HUES48 (cell line): ENCODE results near the gene DVL1.
"Not testable (repeated sequence)": the region's sequence is repeated elsewhere in the genome, so short reads cannot be mapped to it uniquely, and the experiment has no call there.

Experiments used
- H3K27ac ChIP-seq: one replicate; pipeline ENCODE4 v1.7.0; 2013; ENCODE audit warnings: low read depth, low read length, inconsistent platforms
- H3K27me3 ChIP-seq: 2 replicates; pipeline ENCODE4 v1.6.1; 2013; ENCODE audit warnings: mild to moderate bottlenecking, low read length; ENCODE audit not compliant: control insufficient read depth, insufficient read depth
- H3K36me3 ChIP-seq: 2 replicates; pipeline ENCODE4 v1.6.1; 2013; ENCODE audit warnings: low read length; ENCODE audit not compliant: control insufficient read depth, insufficient read depth
- H3K4me1 ChIP-seq: 2 replicates; pipeline ENCODE4 v1.6.1; 2013; ENCODE audit warnings: mild to moderate bottlenecking, low read length; ENCODE audit not compliant: control insufficient read depth, insufficient read depth
- H3K4me3 ChIP-seq: 2 replicates; pipeline ENCODE4 v1.5.1; 2013; ENCODE audit warnings: mild to moderate bottlenecking, low read depth, low read length
- H3K9ac ChIP-seq: 2 replicates; pipeline ENCODE4 v1.6.1; 2013; ENCODE audit warnings: mild to moderate bottlenecking, low read depth, low read length, moderate library complexity
- H3K9me3 ChIP-seq: 2 replicates; pipeline ENCODE4 v1.6.1; 2013; ENCODE audit warnings: low read length; ENCODE audit not compliant: control insufficient read depth, insufficient read depth

The DVL1 gene

GRCh38 chr1:1373051-1373814 lies 24.0 kb upstream of the DVL1 start:
- Histone ChIP-seq H3K27ac (no peak overlapping the region), H3K4me1 (0 out of 2 replicates have a peak, but pooled peaks cover 6% of the 10 kb centered on the region), H3K36me3 (peaks cover 10% of the 10 kb centered on the region), H3K9ac (no peak overlapping the region), H3K27me3 (no peaks in the 10 kb centered on the region), H3K9me3 (no peaks in the 10 kb centered on the region), H3K4me3 (peak overlapping the region; percentile 14)

GRCh38 chr1:1371746-1372711 lies 22.8 kb upstream of the DVL1 start:
- H3K4me1 ChIP-seq: 0 out of 2 replicates have a peak, but pooled peaks cover 6% of the 10 kb centered on the region
- peaks cover 4% of the 10 kb centered on the region for H3K9me3 ChIP-seq
- H3K36me3 ChIP-seq: peaks cover 10% of the 10 kb centered on the region
- no peak overlapping the region; the same call in 1 of the 2 replicates for H3K9ac ChIP-seq
- no peak overlapping the region for H3K4me3 ChIP-seq
- peak overlapping the region; percentile 21 for H3K27ac ChIP-seq
- H3K27me3 ChIP-seq: no peaks in the 10 kb centered on the region

GRCh38 chr1:1371364-1371745 lies 22.1 kb upstream of the DVL1 start:
- 0 out of 2 replicates have a peak, but pooled peaks cover 6% of the 10 kb centered on the region for H3K4me1 ChIP-seq
- H3K4me3 ChIP-seq: no peak overlapping the region
- peaks cover 10% of the 10 kb centered on the region for H3K36me3 ChIP-seq
- peaks cover 11% of the 10 kb centered on the region for H3K9me3 ChIP-seq
- no peak overlapping the region for H3K27ac ChIP-seq
- H3K27me3 ChIP-seq: no peaks in the 10 kb centered on the region
- no peak overlapping the region for H3K9ac ChIP-seq

DNA sequence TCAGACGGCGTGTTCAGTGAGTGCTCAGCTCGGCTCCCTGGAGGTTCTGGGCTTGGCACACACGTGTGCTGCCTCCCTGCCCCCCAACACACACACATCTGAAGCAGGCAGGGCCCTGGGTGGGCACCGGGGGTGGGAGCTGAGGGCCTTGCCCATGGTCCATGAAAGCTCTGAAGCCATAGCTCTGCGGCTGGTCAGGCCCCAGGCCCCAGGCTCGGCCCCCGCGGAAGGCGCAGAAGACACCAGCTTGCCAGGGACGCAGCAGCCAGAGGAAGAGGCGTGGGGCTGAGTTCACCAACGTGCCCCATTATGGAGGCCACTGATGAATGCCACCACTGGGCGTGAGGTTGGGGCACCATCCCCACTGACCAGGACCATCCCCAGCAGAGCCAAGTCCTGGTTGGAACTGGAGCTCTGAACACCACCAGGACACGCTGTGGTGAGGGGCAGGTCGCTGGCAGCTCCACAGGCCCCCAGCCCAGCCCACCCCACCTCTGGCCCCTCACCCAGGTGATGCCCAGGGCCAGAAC lies 21.6 kb upstream of the DVL1 start:
- H3K9ac ChIP-seq: no peak overlapping the region
- no peak overlapping the region for H3K27ac ChIP-seq
- H3K9me3 ChIP-seq: peaks cover 16% of the 10 kb centered on the region
- no peaks in the 10 kb centered on the region for H3K27me3 ChIP-seq
- H3K4me3 ChIP-seq: no peak overlapping the region
- H3K36me3 ChIP-seq: peaks cover 10% of the 10 kb centered on the region
- H3K4me1 ChIP-seq: 0 out of 2 replicates have a peak, but pooled peaks cover 6% of the 10 kb centered on the region

- H3K9me3 ChIP-seq: peaks cover 18% of the 10 kb centered on the region
- not testable (repeated sequence) for H3K36me3 ChIP-seq, H3K4me1 ChIP-seq, H3K27me3 ChIP-seq, H3K4me3 ChIP-seq, H3K9ac ChIP-seq, H3K27ac ChIP-seq
These were observed 20.9 kb upstream of the DVL1 start for GRCh38 chr1:1370094-1370493.

DNA sequence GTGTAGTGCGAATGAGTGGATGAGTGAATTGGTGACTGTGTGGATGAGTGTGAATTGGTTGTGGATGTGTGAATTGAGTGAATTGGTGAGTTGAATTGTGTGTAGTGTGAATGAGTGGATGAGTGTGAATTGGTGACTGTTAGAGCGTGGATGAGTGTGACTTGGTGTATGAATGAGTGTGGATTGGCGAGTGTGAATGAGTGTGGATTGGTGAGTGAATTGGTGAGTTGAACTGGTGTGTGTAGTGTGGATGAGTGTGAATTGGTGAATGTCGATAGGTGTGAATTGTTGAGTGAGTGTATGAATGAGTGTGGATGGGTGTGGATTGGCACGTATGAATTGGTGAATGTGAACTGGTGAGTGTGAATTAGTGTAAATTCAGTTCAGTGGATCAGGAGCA lies 18.1 kb upstream of the DVL1 start:
- Histone ChIP-seq H3K9me3 (peaks cover 18% of the 10 kb centered on the region), H3K27ac (no peak overlapping the region), H3K4me3 (no peak overlapping the region), H3K27me3 (no peaks in the 10 kb centered on the region), H3K9ac (no peak overlapping the region), H3K4me1 (no peaks in the 10 kb centered on the region), H3K36me3 (no peaks in the 10 kb centered on the region)

DNA sequence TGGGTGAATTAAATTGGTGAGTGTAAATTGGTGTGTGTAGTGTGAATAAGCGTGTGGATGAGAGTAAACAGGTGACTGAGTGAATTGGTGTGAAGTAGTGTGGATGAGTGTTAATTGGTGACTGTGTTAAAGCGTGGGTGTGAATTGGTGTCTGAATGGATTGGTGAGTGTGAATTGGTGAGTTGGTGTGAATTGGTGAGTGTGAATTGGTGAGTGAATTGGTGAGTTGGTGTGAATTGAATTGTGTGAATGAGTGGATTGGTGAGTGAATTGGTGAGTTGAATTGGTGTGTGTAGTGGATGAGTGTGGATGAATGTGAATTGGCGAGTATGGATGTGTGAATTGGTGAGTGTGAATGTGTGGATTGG lies 17.5 kb upstream of the DVL1 start:
- H3K27ac ChIP-seq: no peak overlapping the region
- no peaks in the 10 kb centered on the region for H3K27me3 ChIP-seq
- no peaks in the 10 kb centered on the region for H3K36me3 ChIP-seq
- no peak overlapping the region for H3K4me3 ChIP-seq
- no peaks in the 10 kb centered on the region for H3K4me1 ChIP-seq
- H3K9me3 ChIP-seq: peaks cover 18% of the 10 kb centered on the region
- no peak overlapping the region for H3K9ac ChIP-seq

GRCh38 chr1:1365875-1366698 lies 16.9 kb upstream of the DVL1 start:
- Histone ChIP-seq H3K9me3 (peaks cover 18% of the 10 kb centered on the region), H3K9ac (no peak overlapping the region), H3K4me3 (no peak overlapping the region), H3K27me3 (no peaks in the 10 kb centered on the region), H3K36me3 (no peaks in the 10 kb centered on the region), H3K27ac (no peak overlapping the region), H3K4me1 (no peaks in the 10 kb centered on the region)

DNA sequence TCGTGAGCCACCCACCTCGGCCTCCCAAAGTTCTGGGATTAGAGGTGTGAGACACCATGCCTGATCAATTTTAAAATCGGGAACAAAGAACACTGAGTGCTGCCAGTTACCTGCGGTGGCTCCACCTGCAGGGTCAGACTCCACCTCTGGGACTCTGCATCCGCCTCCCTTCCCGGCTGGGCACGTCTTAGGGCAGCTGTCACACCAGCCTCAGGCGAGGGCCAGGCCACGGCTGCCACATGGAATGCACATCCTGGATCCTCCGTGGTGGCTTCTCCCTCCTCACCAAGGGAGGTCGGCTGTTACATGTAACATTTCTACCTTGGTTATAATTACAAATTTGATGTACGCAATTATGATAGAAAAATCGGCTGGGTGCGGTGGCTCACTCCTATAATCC lies 15.0 kb upstream of the DVL1 start:
- no peak overlapping the region for H3K4me3 ChIP-seq
- H3K36me3 ChIP-seq: no peaks in the 10 kb centered on the region
- H3K9me3 ChIP-seq: peaks cover 18% of the 10 kb centered on the region
- peaks cover 4% of the 10 kb centered on the region; the same call in 1 of the 2 replicates for H3K4me1 ChIP-seq
- no peaks in the 10 kb centered on the region for H3K27me3 ChIP-seq
- no peak overlapping the region for H3K9ac ChIP-seq
- no peak overlapping the region for H3K27ac ChIP-seq

DNA sequence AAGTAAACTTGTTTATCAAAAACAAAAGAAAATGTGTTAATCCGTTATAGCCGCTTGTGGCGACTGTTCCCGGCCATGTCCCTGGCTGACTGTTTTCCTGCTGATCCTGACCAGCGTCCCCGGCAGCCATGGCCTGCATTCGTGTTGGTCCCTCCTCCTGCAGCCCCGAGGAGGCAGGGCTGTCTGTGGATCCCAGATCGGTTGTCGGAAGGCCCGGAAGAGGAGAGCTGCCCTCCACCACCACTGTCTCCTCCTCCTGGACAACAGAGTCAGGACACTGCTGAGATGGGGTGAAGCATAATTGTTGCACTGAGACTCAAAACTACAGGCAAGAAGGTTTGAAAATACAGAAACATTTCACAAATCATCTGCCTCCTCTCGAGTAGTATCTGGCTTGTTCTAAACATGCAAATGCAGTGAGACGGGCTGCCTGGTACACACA lies 12.8 kb upstream of the DVL1 start:
- Histone ChIP-seq H3K4me1 (peaks cover 19% of the 10 kb centered on the region), H3K9ac (no peak overlapping the region), H3K27me3 (no peaks in the 10 kb centered on the region), H3K9me3 (peaks cover 13% of the 10 kb centered on the region; the same call in 1 of the 2 replicates), H3K36me3 (no peaks in the 10 kb centered on the region), H3K4me3 (no peak overlapping the region), H3K27ac (peak overlapping the region; percentile 38)
